Fibroblast of lung (primary cell): Measurements from ENCODE around the gene REL. TPM values are rescaled to one million over a fixed set of nuclear protein-coding genes. Genes with fewer than 3 reads are reported as not detected.

Experiments used
- DNase-seq, 2 donors: peaks; one replicate each; pipeline versions ENCODE4 v3.0.0 to v3.0.0-alpha.2; 2010; ENCODE audit warnings: low read depth in 2 of 2
- H2AFZ ChIP-seq: 2 replicates; pipeline ENCODE4 v1.5.1; 2012; ENCODE audit warnings: low read length, control low read depth, inconsistent platforms
- H3K27ac ChIP-seq: 2 replicates; pipeline ENCODE4 v1.5.1; 2011; ENCODE audit warnings: low read length, control low read depth; ENCODE audit not compliant: insufficient read depth
- H3K27me3 ChIP-seq: 2 replicates; pipeline ENCODE4 v1.5.1; 2011; ENCODE audit warnings: mild to moderate bottlenecking, low read length; ENCODE audit not compliant: control insufficient read depth, insufficient read depth
- H3K36me3 ChIP-seq: 2 replicates; pipeline ENCODE4 v1.5.1; 2011; ENCODE audit warnings: low read length; ENCODE audit not compliant: control insufficient read depth, insufficient read depth
- H3K4me1 ChIP-seq: 2 replicates; pipeline ENCODE4 v1.5.1; 2011; ENCODE audit warnings: low read length; ENCODE audit not compliant: control insufficient read depth, insufficient read depth; ENCODE audit errors: extremely low read depth
- H3K4me2 ChIP-seq: 2 replicates; pipeline ENCODE4 v1.5.1; 2011; ENCODE audit warnings: low read length, control low read depth; ENCODE audit not compliant: insufficient read depth; ENCODE audit errors: extremely low read depth
- H3K4me3 ChIP-seq, 4 experiments: fragments of 200-600 bp in 1 of 4; sonication (generic) in 1 of 4; replicated peaks in 1 of 4; 2 replicates each; pipeline ENCODE4 v1.5.1; 2011 to 2016; ENCODE audit warnings: low read length in 4 of 4, low read depth in 3 of 4, mild to moderate bottlenecking in 3 of 4, control low read depth in 2 of 4, inconsistent platforms in 1 of 4, mixed read lengths in 1 of 4; ENCODE audit not compliant: insufficient read depth in 1 of 4; ENCODE audit errors: control extremely low read depth in 1 of 4
- H3K79me2 ChIP-seq: 2 replicates; pipeline ENCODE4 v1.5.1; 2012; ENCODE audit warnings: mild to moderate bottlenecking, low read length, inconsistent platforms; ENCODE audit not compliant: control insufficient read depth, insufficient read depth
- H3K9ac ChIP-seq: 2 replicates; pipeline ENCODE4 v1.5.1; 2011; ENCODE audit warnings: mild to moderate bottlenecking, low read length, control low read depth; ENCODE audit not compliant: insufficient read depth
- H3K9me3 ChIP-seq: 2 replicates; pipeline ENCODE4 v1.5.1; 2012; ENCODE audit warnings: low read depth, low read length; ENCODE audit not compliant: control insufficient read depth, insufficient read depth
- H4K20me1 ChIP-seq: 2 replicates; pipeline ENCODE4 v1.5.1; 2011; ENCODE audit warnings: low read length; ENCODE audit not compliant: control insufficient read depth, insufficient read depth; ENCODE audit errors: extremely low read depth
- EZH2 ChIP-seq: IDR thresholded peaks from 2 replicates; pipeline ENCODE4 v1.5.1; 2012; ENCODE audit warnings: low read length, control low read depth, mild to moderate bottlenecking; ENCODE audit errors: missing control alignments
- polyA plus RNA-seq, 2 donors: library from polyadenylated mRNA; depleted of rRNA in 1 of 2; stranded (reverse) in 1 of 2; unstranded in 1 of 2; fragments of >200 nt; gene quantifications; 2 replicates each; pipeline ENCODE4 v1.2.1, GENCODE V29; 2011 to 2012; ENCODE audit warnings: missing spikeins in 1 of 2
- total RNA-seq: library from RNA; depleted of rRNA; stranded (reverse); fragments of >200 nt; gene quantifications from 2 replicates; pipeline ENCODE4 v1.2.1, GENCODE V29; 2014
- TF ChIP-seq, protein P1 (sequence below), 2 donors: IDR thresholded peaks in 1 of 2; conservative IDR thresholded peaks in 1 of 2; 1 replicate in 1 of 2; 2 replicates in 1 of 2; pipeline ENCODE4 v1.5.1; 2011 to 2012; ENCODE audit warnings: low read length in 2 of 2, control low read depth in 1 of 2, inconsistent platforms in 1 of 2, low read depth in 1 of 2, mild to moderate bottlenecking in 1 of 2

REL gene
- total and polyA plus RNA-seq, 2 donors (not counting 1 experiment from before 2014, with no cell fraction given): 2.0 to 2.8 TPM

GRCh38 chr2:60972889-60973656 is 91.7 kb downstream of the REL start:
- DNase-seq: no peak
- no peak overlapping the region for H3K4me2 ChIP-seq
- no peaks in the 10 kb centered on the region for H3K36me3 ChIP-seq
- H3K4me3 ChIP-seq: no peak overlapping the region
- H3K79me2 ChIP-seq: no peaks in the 10 kb centered on the region
- no peaks in the 10 kb centered on the region for H4K20me1 ChIP-seq
- TF ChIP-seq, protein P1, sequence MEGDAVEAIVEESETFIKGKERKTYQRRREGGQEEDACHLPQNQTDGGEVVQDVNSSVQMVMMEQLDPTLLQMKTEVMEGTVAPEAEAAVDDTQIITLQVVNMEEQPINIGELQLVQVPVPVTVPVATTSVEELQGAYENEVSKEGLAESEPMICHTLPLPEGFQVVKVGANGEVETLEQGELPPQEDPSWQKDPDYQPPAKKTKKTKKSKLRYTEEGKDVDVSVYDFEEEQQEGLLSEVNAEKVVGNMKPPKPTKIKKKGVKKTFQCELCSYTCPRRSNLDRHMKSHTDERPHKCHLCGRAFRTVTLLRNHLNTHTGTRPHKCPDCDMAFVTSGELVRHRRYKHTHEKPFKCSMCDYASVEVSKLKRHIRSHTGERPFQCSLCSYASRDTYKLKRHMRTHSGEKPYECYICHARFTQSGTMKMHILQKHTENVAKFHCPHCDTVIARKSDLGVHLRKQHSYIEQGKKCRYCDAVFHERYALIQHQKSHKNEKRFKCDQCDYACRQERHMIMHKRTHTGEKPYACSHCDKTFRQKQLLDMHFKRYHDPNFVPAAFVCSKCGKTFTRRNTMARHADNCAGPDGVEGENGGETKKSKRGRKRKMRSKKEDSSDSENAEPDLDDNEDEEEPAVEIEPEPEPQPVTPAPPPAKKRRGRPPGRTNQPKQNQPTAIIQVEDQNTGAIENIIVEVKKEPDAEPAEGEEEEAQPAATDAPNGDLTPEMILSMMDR (conservative IDR thresholded peaks at IDR 0.05 in 1 of 2, IDR thresholded peaks at IDR 0.05 in 1 of 2; ENCODE audit: low read depth in 1 of 2, low read length in 2 of 2): no peak
- no peak for TF ChIP-seq EZH2
- H3K4me1 ChIP-seq: no peaks in the 10 kb centered on the region
- no peak overlapping the region for H3K9ac ChIP-seq
- H3K27ac ChIP-seq: no peak overlapping the region
- no peaks in the 10 kb centered on the region for H3K9me3 ChIP-seq
- H2AFZ ChIP-seq: no peak overlapping the region
- H3K27me3 ChIP-seq: no peaks in the 10 kb centered on the region

- Histone ChIP-seq H3K4me3 (no peak overlapping the region), H3K27ac (no peak overlapping the region), H3K4me2 (no peak overlapping the region), H3K27me3 (no peaks in the 10 kb centered on the region), H3K9ac (no peak overlapping the region), H3K36me3 (no peaks in the 10 kb centered on the region), H3K79me2 (no peaks in the 10 kb centered on the region), H3K4me1 (no peaks in the 10 kb centered on the region), H2AFZ (no peak overlapping the region), H4K20me1 (no peaks in the 10 kb centered on the region), H3K9me3 (no peaks in the 10 kb centered on the region)
- TF ChIP-seq EZH2: no peak
- TF ChIP-seq, protein P1 (conservative IDR thresholded peaks at IDR 0.05 in 1 of 2, IDR thresholded peaks at IDR 0.05 in 1 of 2; ENCODE audit: low read depth in 1 of 2, low read length in 2 of 2): no peak
- DNase-seq: no peak
Measured at GRCh38 chr2:60973705-60974104, 92.3 kb downstream of the REL start.

GRCh38 chr2:60974652-60975051 is 93.3 kb downstream of the REL start:
- no peak for DNase-seq
- Histone ChIP-seq H3K9ac (no peak overlapping the region), H3K4me3 (no peak overlapping the region), H3K36me3 (no peaks in the 10 kb centered on the region), H2AFZ (no peak overlapping the region), H3K4me1 (no peaks in the 10 kb centered on the region), H3K27ac (no peak overlapping the region), H3K79me2 (no peaks in the 10 kb centered on the region), H4K20me1 (no peaks in the 10 kb centered on the region), H3K9me3 (no peaks in the 10 kb centered on the region), H3K4me2 (no peak overlapping the region), H3K27me3 (no peaks in the 10 kb centered on the region)
- TF ChIP-seq, protein P1 (conservative IDR thresholded peaks at IDR 0.05 in 1 of 2, IDR thresholded peaks at IDR 0.05 in 1 of 2; ENCODE audit: low read depth in 1 of 2, low read length in 2 of 2): no peak
- TF ChIP-seq EZH2: no peak

Other genes with a start within 250 kb of the REL start
- gene PAPOLG, start 125.3 kb upstream of the REL start, total RNA-seq: 11.2 and 14.1 TPM in 2 replicates
- gene PAPOLG, start 125.3 kb upstream of the REL start, polyA plus RNA-seq: 9.1 and 11.9 TPM in 2 replicates
- gene PEX13, start 136.1 kb downstream of the REL start, total RNA-seq: 25.2 and 28.1 TPM in 2 replicates
- gene PEX13, start 136.1 kb downstream of the REL start, polyA plus RNA-seq: 15.6 and 20.4 TPM in 2 replicates
- gene PUS10, start 136.7 kb downstream of the REL start, total RNA-seq: 7.7 and 9.2 TPM in 2 replicates
- 5.5 and 6.0 TPM in 2 replicates for gene PUS10, start 136.7 kb downstream of the REL start, polyA plus RNA-seq
- 16.4 and 21.0 TPM in 2 replicates for gene SANBR, start 184.3 kb downstream of the REL start, total RNA-seq
- gene SANBR, start 184.3 kb downstream of the REL start, polyA plus RNA-seq: 7.7 and 7.9 TPM in 2 replicates